ENCODE measurements around the gene GRSF1. TPM values are rescaled to one million over a fixed set of nuclear protein-coding genes. Genes with fewer than 3 reads are reported as not detected.

Gene GRSF1
- total and polyA plus RNA-seq, 4 experiments from 2014 or later = 47.0 to 96.0 (median 64.3) TPM

DNA sequence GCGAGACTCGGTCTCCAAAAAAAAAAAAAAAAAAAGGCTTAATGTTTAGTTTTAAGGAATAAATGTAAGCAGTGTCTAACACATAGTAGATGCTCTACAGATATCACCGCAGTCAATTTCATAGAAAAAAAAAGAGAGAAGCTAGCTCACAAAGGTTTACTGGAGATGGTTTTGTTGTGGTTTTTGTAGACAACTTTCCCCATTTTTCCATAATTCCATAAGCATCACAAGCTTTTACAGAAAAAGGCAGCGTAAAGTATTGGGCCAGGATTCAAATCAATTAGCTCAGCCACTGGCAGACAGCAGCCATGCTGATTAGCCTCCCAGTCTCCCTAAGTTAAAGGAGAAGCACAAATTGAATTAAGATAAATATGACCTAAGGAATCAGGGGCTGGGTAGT, 1.5 kb downstream of the GRSF1 start:
- Histone ChIP-seq H3K4me3 (ENCODE audit: low read length in 2 of 2) (peak overlapping the region; percentile 58 to 69), H3K27ac (ENCODE audit: low read depth, low read length) (peak overlapping the region; percentile 77), H3K9me3 (ENCODE audit: control insufficient read depth in 1 of 2, low read length in 2 of 2) (no peaks in the 10 kb centered on the region), H3K4me1 (ENCODE audit: insufficient read depth, low read length) (peaks cover 32% of the 10 kb centered on the region), H3K27me3 (ENCODE audit: insufficient read depth, low read length) (no peaks in the 10 kb centered on the region), H3K36me3 (ENCODE audit: insufficient read depth, low read length) (peaks cover 13% of the 10 kb centered on the region)
- H3K4me1 Mint-ChIP-seq = peaks cover 16 to 41% (median 30%) of the 10 kb centered on the region in 4 donors
- no peaks in the 10 kb centered on the region for H3K9me3 Mint-ChIP-seq
- no peaks in the 10 kb centered on the region for H3K27me3 Mint-ChIP-seq
- intact Hi-C loops (cut with micrococcal nuclease) = loop anchor here (2.0 kb wide), 2 partner anchors 103 to 155 kb away; partner anchors contain the start of gene DCK
- peak overlapping the region; percentile 95 to 99 (median 98) for H3K4me3 Mint-ChIP-seq
- H3K27ac Mint-ChIP-seq = peak overlapping the region; percentile 94 to 99 (median 97)
- CTCF ChIA-PET (ENCODE audit: partially characterized antibody) = interaction anchor here (0.9 to 4.6 kb wide), 9 partner anchors 10 to 172 kb away, joined by 3 to 39 read pairs (median 4); partner anchors contain the start of gene MOB1B
- DNase-seq = no peak
- H3K36me3 Mint-ChIP-seq = peaks cover 13 to 29% of the 10 kb centered on the region in 2 donors
- POLR2A ChIA-PET (ENCODE audit: partially characterized antibody) = interaction anchor here (0.7 to 4.1 kb wide), 10 partner anchors 8 to 156 kb away, joined by 3 to 65 read pairs (median 20); partner anchors contain the start of genes DCK, MOB1B and UTP3

DNA sequence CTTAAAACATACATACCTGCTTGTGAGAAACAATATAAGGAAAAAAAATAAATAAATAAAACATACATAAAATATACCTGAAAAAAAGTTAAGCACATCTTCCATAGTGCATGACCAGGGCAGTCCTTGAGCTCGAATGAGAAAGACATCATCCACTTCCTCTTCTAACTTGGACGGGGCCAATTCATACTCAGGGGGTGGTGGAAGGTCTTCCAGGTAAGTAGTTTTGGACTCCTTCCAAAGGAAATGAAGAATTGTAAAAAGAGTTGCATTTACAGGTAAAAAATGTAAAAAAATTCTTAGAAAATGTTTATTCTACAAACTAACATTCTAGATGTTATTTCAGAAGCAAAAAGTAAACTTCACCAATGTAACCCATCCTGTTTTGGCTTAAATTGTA, 3.6 kb downstream of the GRSF1 start:
- ChIA-PET CTCF (ENCODE audit: partially characterized antibody) (interaction anchor here (0.8 to 4.6 kb wide), 3 partner anchors 96 to 147 kb away, joined by 3 to 39 read pairs (median 3); partner anchors contain the start of gene UTP3), POLR2A (ENCODE audit: partially characterized antibody) (interaction anchor here (0.6 to 1.4 kb wide), 3 partner anchors 66 to 158 kb away, joined by 3 read pairs; partner anchors contain the start of genes DCK and MOB1B)
- Mint-ChIP-seq H3K27me3 (no peaks in the 10 kb centered on the region), H3K4me1 (peaks cover 19 to 43% (median 30%) of the 10 kb centered on the region in 4 donors), H3K9me3 (no peaks in the 10 kb centered on the region), H3K4me3 (peak overlapping the region in 3 of 8 donors; percentile 79 to 98 (median 97)), H3K36me3 (peaks cover 28 to 46% of the 10 kb centered on the region in 2 donors), H3K27ac (peak overlapping the region in 1 of 7 donors; percentile 23)
- H3K27me3 ChIP-seq (ENCODE audit: insufficient read depth, low read length) = no peaks in the 10 kb centered on the region
- no peak for DNase-seq
- peaks cover 32% of the 10 kb centered on the region for H3K4me1 ChIP-seq (ENCODE audit: insufficient read depth, low read length)
- H3K4me3 ChIP-seq (ENCODE audit: low read length in 2 of 2) = no peak overlapping the region
- H3K36me3 ChIP-seq (ENCODE audit: insufficient read depth, low read length) = peaks cover 33% of the 10 kb centered on the region
- no peak overlapping the region for H3K27ac ChIP-seq (ENCODE audit: low read depth, low read length)
- no peaks in the 10 kb centered on the region for H3K9me3 ChIP-seq (ENCODE audit: control insufficient read depth in 1 of 2, low read length in 2 of 2)
- intact Hi-C loops (cut with micrococcal nuclease) = no loop called here

DNA sequence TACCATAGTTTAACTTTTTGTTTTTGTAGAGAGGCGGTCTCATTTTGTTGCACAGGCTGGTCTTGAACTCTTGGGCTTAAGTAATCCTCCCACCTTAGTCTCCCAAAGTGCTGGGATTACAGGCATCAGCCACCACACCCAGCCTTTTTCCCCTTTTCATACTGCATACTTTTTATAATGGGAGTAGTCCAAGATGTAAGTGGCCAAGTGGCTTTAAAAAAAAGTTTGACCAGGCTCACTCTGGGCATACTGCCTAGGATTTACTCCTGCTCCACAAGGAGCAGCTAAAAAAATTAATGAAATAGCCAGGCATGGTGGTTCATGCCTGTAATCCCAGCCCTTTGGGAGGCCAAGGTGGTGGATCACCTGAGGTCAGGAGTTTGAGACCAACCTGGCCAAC, 6.0 kb downstream of the GRSF1 start:
- POLR2A ChIA-PET (ENCODE audit: partially characterized antibody) = no interaction called here
- H3K36me3 ChIP-seq (ENCODE audit: insufficient read depth, low read length) = peaks cover 42% of the 10 kb centered on the region

DNA sequence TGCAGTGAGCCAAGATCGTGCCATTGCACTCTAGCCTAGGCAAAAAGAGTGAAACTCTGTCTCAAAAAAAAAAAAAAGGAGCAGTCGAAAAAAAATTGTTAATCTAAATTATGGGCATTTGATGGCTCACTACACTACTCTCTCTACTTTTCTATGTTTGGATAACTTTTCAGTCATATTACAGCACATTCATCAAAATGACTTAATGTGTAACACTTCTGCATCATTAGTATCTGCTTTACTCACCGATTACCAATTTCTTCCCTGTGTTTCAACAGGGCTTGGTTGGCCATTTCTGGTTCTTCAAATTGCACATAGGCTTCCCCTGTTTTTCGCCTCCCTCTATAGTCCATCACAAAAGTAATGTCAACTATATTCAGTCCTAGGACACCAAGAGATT, 8.4 kb downstream of the GRSF1 start:
- POLR2A ChIA-PET (ENCODE audit: partially characterized antibody) = interaction anchor here (2.3 kb wide), 1 partner anchor 8 kb away, joined by 9 read pairs; the partner anchor contains the start of gene GRSF1
- Histone ChIP-seq H3K9me3 (ENCODE audit: control insufficient read depth in 1 of 2, low read length in 2 of 2) (no peaks in the 10 kb centered on the region), H3K27me3 (ENCODE audit: insufficient read depth, low read length) (no peaks in the 10 kb centered on the region), H3K4me1 (ENCODE audit: insufficient read depth, low read length) (peaks cover 8% of the 10 kb centered on the region), H3K27ac (ENCODE audit: low read depth, low read length) (no peak overlapping the region), H3K36me3 (ENCODE audit: insufficient read depth, low read length) (peaks cover 58% of the 10 kb centered on the region), H3K4me3 (ENCODE audit: low read length in 2 of 2) (no peak overlapping the region)
- no peak for DNase-seq
- H3K9me3 Mint-ChIP-seq = no peaks in the 10 kb centered on the region
- CTCF ChIA-PET (ENCODE audit: partially characterized antibody) = no interaction called here
- H3K27me3 Mint-ChIP-seq = no peaks in the 10 kb centered on the region
- peaks cover 12 to 19% (median 17%) of the 10 kb centered on the region in 4 donors for H3K4me1 Mint-ChIP-seq
- intact Hi-C loops (cut with micrococcal nuclease) = no loop called here
- no peak overlapping the region for H3K4me3 Mint-ChIP-seq
- peak overlapping the region in 2 of 7 donors; percentile 27 to 65 for H3K27ac Mint-ChIP-seq
- H3K36me3 Mint-ChIP-seq = peaks cover 45 to 69% of the 10 kb centered on the region in 2 donors

More for the DNA sequence above, 6.0 kb downstream of the GRSF1 start:
- Histone ChIP-seq H3K4me3 (ENCODE audit: low read length in 2 of 2) (no peak overlapping the region), H3K4me1 (ENCODE audit: insufficient read depth, low read length) (peaks cover 32% of the 10 kb centered on the region), H3K27ac (ENCODE audit: low read depth, low read length) (no peak overlapping the region), H3K9me3 (ENCODE audit: control insufficient read depth in 1 of 2, low read length in 2 of 2) (no peaks in the 10 kb centered on the region), H3K27me3 (ENCODE audit: insufficient read depth, low read length) (no peaks in the 10 kb centered on the region)
- CTCF ChIA-PET (ENCODE audit: partially characterized antibody) = no interaction called here
- H3K27ac Mint-ChIP-seq = peak overlapping the region in 1 of 7 donors; percentile 21
- intact Hi-C loops (cut with micrococcal nuclease) = no loop called here
- DNase-seq = no peak
- H3K4me3 Mint-ChIP-seq = no peak overlapping the region
- peaks cover 22 to 38% (median 32%) of the 10 kb centered on the region in 4 donors for H3K4me1 Mint-ChIP-seq
- no peaks in the 10 kb centered on the region for H3K27me3 Mint-ChIP-seq
- H3K36me3 Mint-ChIP-seq = peaks cover 34 to 59% of the 10 kb centered on the region in 2 donors
- no peaks in the 10 kb centered on the region for H3K9me3 Mint-ChIP-seq

DNA sequence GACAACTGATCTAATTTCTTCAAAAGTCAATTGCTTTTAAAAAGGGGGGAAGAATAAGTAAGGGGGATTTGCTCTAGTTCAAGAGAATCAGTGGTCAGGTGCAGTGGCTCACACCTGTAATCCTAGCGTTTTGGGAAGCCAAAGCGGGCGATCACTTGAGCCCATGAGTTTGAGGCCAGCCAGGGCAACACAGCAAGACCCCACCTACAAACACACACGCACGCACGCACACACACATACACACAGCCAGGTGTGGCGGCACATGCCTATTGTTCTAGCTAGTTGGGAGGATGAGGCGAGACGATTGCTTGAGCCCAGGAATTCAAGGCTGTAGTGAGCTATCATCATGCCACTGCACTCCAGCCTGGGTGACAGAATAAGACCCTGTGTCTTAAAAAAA, 9.6 kb downstream of the GRSF1 start:
- Mint-ChIP-seq H3K4me3 (no peak overlapping the region), H3K27me3 (no peaks in the 10 kb centered on the region), H3K4me1 (peaks cover 8 to 14% (median 10%) of the 10 kb centered on the region in 4 donors), H3K27ac (peak overlapping the region in 2 of 7 donors; percentile 42 to 46), H3K36me3 (peaks cover 47 to 79% of the 10 kb centered on the region in 2 donors), H3K9me3 (no peaks in the 10 kb centered on the region)
- Histone ChIP-seq H3K36me3 (ENCODE audit: insufficient read depth, low read length) (peaks cover 66% of the 10 kb centered on the region), H3K27ac (ENCODE audit: low read depth, low read length) (no peak overlapping the region), H3K4me1 (ENCODE audit: insufficient read depth, low read length) (no peaks in the 10 kb centered on the region), H3K4me3 (ENCODE audit: low read length in 2 of 2) (no peak overlapping the region), H3K27me3 (ENCODE audit: insufficient read depth, low read length) (no peaks in the 10 kb centered on the region), H3K9me3 (ENCODE audit: control insufficient read depth in 1 of 2, low read length in 2 of 2) (no peaks in the 10 kb centered on the region)
- intact Hi-C loops (cut with micrococcal nuclease) = no loop called here
- DNase-seq = no peak
- CTCF ChIA-PET (ENCODE audit: partially characterized antibody) = interaction anchor here (1.7 kb wide), 1 partner anchor 12 kb away, joined by 4 read pairs; no protein-coding TSS in a partner anchor
- POLR2A ChIA-PET (ENCODE audit: partially characterized antibody) = interaction anchor here (2.3 kb wide), 1 partner anchor 9 kb away, joined by 9 read pairs; the partner anchor contains the start of gene GRSF1

DNA sequence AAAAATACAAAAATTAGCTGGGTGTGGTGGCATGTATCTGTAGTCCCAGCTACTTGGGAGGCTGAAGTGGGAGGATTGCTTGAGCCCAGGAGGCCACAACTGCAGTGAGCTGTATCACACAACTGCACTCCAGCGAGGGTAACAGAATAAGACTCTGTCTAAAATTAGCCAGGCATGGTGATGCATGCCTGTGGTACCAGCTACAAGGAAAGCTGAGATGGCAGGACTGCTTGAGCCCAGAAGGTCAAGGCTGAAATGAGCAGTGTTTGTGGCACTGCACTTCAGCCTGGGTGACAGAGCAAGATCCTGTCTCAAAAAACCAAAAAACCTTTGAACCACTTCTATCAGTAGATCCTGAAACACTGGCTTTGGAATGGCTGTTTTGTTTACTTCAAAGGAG, 10.2 kb downstream of the GRSF1 start:
- CTCF ChIA-PET (ENCODE audit: partially characterized antibody) = interaction anchor here (1.7 kb wide), 1 partner anchor 11 kb away, joined by 4 read pairs; no protein-coding TSS in a partner anchor
- intact Hi-C loops (cut with micrococcal nuclease) = no loop called here
- DNase-seq = no peak
- Histone ChIP-seq H3K27me3 (ENCODE audit: insufficient read depth, low read length) (no peaks in the 10 kb centered on the region), H3K4me1 (ENCODE audit: insufficient read depth, low read length) (no peaks in the 10 kb centered on the region), H3K27ac (ENCODE audit: low read depth, low read length) (no peak overlapping the region), H3K4me3 (ENCODE audit: low read length in 2 of 2) (no peak overlapping the region), H3K36me3 (ENCODE audit: insufficient read depth, low read length) (peaks cover 66% of the 10 kb centered on the region), H3K9me3 (ENCODE audit: control insufficient read depth in 1 of 2, low read length in 2 of 2) (no peaks in the 10 kb centered on the region)
- Mint-ChIP-seq H3K4me1 (peaks cover 4 to 11% (median 8%) of the 10 kb centered on the region in 4 donors), H3K9me3 (no peaks in the 10 kb centered on the region), H3K36me3 (peaks cover 43 to 81% of the 10 kb centered on the region in 2 donors), H3K27ac (no peak overlapping the region), H3K4me3 (no peak overlapping the region), H3K27me3 (no peaks in the 10 kb centered on the region)
- POLR2A ChIA-PET (ENCODE audit: partially characterized antibody) = interaction anchor here (2.3 kb wide), 1 partner anchor 10 kb away, joined by 9 read pairs; the partner anchor contains the start of gene GRSF1

DNA sequence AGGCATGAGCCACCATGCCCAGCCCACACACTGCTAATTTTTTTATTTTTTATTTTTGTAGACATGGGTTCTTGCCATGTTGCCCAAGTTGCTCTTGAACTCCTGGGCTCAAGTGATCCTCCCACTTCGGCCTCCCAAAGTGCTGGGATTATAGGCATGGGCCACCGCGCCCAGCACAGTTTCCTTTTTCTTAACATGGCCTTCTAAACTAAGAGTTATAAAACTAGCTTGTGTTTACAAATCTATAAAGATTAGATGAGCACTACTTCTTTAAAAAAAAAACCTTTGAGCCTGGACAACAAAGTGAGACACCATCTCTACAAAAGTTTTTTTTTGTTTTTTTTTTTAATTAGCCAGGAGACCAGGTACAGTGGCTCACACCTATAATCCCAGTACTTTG, 10.7 kb downstream of the GRSF1 start:
- H3K4me3 Mint-ChIP-seq = no peak overlapping the region
- no peak for DNase-seq
- no peaks in the 10 kb centered on the region for H3K9me3 Mint-ChIP-seq
- Histone ChIP-seq H3K4me1 (ENCODE audit: insufficient read depth, low read length) (no peaks in the 10 kb centered on the region), H3K4me3 (ENCODE audit: low read length in 2 of 2) (no peak overlapping the region), H3K36me3 (ENCODE audit: insufficient read depth, low read length) (peaks cover 67% of the 10 kb centered on the region), H3K27ac (ENCODE audit: low read depth, low read length) (no peak overlapping the region), H3K27me3 (ENCODE audit: insufficient read depth, low read length) (no peaks in the 10 kb centered on the region), H3K9me3 (ENCODE audit: control insufficient read depth in 1 of 2, low read length in 2 of 2) (no peaks in the 10 kb centered on the region)
- no peaks in the 10 kb centered on the region for H3K27me3 Mint-ChIP-seq
- H3K4me1 Mint-ChIP-seq = peaks cover 4 to 11% (median 7%) of the 10 kb centered on the region in 4 donors
- POLR2A ChIA-PET (ENCODE audit: partially characterized antibody) = interaction anchor here (1.1 to 2.3 kb wide), 3 partner anchors 10 to 165 kb away, joined by 4 to 9 read pairs (median 4); partner anchors contain the start of genes DCK and GRSF1
- CTCF ChIA-PET (ENCODE audit: partially characterized antibody) = interaction anchor here (1.7 to 1.9 kb wide), 2 partner anchors 9 to 11 kb away, joined by 4 to 9 read pairs; no protein-coding TSS in a partner anchor
- peaks cover 43 to 81% of the 10 kb centered on the region in 2 donors for H3K36me3 Mint-ChIP-seq
- intact Hi-C loops (cut with micrococcal nuclease) = no loop called here
- peak overlapping the region in 1 of 7 donors; percentile 31 for H3K27ac Mint-ChIP-seq

Measured in CD4-positive, alpha-beta memory T cell (primary cell).